GM08714 (cell line): ENCODE measurements around the gene SMIM1.
A peak's percentile ranks its signal among the peaks of the same experiment; 100 is the strongest.
"Not testable (repeated sequence)": the region's sequence is repeated elsewhere in the genome, so short reads cannot be mapped to it uniquely, and the experiment has no call there.

Experiments
- H3K4me3 ChIP-seq: fragments of 200-500 bp; sonication (Bioruptor generic); 2 replicates; pipeline ENCODE4 v1.5.1; 2014; ENCODE audit warnings: mild to moderate bottlenecking, low read length, inconsistent platforms
- ZNF274 ChIP-seq: IDR thresholded peaks from 2 replicates; pipeline ENCODE4 v1.6.1; 2012; ENCODE audit warnings: mild to moderate bottlenecking, low read depth, low read length

Gene SMIM1, protein sequence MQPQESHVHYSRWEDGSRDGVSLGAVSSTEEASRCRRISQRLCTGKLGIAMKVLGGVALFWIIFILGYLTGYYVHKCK

DNA sequence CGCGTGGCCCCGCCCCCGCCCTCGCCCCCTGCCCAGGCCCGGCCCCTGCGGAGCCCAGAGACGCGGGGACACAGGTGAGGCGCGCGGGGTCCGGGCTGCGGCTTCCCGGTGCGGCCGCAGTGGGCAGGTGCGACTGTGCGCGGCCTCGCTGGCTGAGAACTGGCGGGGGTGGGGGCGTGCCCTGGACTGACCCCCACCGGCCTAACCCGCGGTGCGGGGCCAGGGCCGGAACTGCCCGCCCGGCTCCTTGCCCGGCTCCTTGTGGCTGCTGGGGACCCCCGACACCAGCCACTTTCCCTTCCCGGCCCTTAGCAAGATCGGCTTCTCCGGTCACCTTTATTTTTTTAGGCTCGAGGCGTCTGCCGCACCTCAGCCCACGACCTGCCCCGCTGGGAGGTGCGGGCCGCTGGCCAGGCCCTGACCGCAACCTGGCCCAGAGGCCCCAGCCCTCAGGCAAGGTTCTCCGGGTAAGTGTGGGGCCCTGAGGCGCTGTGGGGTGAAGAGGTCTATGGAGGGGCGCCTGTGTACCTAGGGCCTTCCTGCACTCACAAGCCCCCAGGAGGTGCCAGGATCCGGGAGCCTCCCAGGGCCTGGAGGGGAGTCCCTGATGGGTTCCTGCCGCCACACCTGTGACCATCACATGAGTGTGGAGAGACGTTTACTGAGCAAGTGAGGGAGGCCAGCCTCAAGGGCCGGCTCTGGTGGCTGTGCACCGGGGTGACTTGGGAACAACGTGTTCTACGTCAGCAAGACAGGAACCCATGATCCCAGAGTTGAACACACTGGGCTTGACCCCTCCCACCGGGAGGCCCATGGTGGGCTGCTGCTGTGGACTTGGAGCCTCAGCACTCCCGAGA lies at the start of gene SMIM1:
Gene SMIM1 (plus strand): TSS at position 35 of the 857 bp plus-strand sequence. CDS start 2,625 bp downstream, outside the sequence.
- H3K4me3 ChIP-seq = peak within 1 kb of the TSS; percentile 65; the same call in 1 of the 2 replicates
- no peak for TF ChIP-seq ZNF274

DNA sequence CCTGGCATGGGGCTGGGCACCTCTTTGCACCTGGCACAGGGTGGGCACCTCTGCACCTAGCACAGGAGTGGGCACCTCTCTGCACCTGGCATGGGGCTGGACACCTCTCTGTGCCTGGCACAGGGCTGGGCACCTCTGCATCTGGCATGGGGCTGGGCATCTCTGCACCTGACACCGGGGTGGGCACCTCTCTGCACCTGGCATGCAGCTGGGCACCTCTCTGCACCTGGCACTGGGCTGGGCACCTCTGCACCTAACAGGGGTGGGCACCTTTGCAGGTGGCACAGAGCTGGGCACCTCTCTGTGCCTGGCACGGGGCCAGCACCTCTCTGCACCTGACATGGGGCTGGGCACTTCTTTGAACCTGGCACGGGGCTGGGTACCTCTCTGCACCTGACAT lies 49.7 kb upstream of the SMIM1 start:
- no peak overlapping the region for H3K4me3 ChIP-seq
- TF ChIP-seq ZNF274 = no peak

DNA sequence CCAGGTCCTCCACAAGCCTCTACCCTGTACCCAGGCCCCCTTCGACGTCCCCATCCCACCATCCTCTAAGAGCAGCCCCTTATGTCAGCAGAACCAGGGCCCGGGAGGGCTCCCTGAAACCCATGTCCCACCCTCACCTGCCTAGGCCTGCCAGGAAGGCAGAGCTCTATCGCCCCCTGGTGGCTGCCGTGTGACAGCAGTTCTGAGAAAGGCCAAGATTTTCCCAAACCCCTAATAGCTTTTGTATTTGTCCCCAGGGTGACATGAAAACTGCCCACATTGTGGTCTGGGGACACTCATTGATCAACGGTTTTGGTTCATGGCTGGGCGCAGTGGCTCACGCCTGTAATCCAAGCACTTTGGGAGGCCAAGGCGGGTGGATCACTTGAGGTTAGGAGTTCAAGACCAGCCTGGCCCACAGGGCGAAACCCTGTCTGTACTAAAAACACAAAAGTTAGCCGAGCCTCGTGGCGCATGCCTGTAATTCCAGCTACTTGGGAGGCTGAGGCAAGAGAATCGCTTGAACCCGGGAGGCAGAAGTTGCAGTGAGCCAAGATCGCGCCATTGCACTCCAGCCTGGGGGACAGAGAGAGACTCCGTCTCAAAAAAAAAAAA lies 48.0 kb upstream of the SMIM1 start:
- H3K4me3 ChIP-seq = not testable (repeated sequence)

DNA sequence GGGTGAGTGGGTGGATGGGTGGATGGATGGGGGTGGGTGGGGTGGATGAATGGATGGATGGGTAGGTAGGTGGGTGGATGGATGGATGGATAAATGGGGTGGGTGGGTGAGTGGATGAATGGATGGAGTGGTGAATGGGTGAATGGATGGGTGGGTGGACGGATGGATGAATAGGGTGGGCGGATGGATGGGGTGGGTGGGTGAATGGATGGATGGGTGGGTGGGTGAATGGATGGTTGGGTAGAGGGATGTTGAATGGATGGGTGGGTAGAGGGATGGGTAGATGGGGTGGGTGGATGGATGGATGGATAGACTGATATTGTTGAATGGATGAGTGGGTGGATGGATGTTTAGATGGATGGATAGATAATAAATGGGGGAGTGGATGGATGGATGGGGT lies 47.2 kb upstream of the SMIM1 start:
- no peak overlapping the region for H3K4me3 ChIP-seq
- TF ChIP-seq ZNF274 = no peak

DNA sequence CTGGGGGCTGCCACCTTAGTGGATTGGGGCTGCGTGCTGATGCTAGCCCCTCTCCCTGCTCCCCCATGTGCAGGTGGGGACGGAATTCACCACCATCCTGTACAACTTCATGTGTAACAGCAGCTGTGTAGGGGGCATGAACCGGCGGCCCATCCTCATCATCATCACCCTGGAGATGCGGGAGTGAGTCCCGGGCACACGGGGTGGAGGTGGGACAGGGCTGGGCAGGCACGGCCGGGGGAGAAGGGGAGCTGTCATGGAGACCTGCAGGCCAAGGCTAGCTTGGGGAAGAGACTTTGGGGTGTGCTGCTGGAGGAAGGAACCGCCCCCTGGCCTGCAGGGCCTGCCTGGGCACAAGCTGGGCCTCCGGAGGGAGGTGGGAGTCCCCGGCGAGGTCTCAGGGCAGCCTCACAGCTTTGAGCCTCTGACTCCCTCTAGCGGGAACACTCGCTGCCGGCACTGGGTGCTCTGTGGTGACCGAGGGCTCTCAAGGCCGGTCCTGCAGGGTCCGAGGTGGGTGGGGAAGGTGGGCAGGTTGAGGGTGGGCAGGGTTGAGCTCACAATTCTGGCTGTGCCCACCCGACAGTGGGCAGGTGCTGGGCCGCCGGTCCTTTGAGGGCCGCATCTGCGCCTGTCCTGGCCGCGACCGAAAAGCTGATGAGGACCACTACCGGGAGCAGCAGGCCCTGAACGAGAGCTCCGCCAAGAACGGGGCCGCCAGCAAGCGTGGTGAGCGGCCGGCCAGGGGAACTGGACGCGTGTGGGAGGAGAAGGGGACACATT lies 45.3 kb upstream of the SMIM1 start:
- no peak for TF ChIP-seq ZNF274
- no peak overlapping the region for H3K4me3 ChIP-seq

DNA sequence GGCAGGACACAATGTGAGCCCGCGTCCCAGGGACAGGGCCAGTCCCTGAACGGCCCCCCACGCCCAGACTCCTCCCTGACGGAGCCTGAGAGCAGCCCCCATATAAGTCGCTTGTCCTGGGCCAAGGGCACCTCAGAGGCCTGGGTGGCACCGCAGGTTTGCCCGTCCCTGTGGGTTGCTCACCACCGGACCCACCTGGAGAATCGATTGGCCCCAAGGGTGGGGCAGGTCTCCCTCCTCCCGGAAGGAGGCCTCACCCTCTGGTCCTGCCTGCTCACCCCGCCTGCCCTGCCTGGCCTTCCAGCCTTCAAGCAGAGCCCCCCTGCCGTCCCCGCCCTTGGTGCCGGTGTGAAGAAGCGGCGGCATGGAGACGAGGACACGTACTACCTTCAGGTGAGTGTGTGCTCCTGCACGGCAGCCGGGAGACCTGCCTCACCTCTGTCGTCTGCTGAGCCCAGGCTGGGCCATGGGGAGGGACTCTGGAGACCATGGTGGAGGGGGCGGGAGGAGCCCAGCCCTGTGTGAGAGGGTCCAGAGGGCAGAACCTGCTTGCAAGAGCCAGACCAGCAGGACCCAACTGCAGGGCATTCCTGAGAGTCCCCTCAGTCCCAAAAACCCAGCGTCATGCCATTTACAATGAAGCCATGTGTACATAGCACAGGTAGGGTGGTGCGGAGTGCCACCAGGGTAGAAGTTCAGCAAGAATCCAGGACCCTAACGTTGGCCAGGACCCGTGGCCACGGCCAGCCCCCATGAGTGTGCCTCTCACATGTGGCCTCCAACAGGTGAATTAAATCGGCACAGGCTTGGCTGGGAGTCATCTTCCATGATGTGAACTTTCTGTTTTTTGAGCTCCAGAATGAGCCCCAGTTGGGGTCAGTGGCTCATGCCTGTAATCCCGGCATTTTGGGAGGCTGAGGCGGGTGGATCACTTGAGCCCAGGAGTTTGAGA lies 44.4 kb upstream of the SMIM1 start:
- no peak for TF ChIP-seq ZNF274
- H3K4me3 ChIP-seq = no peak overlapping the region

DNA sequence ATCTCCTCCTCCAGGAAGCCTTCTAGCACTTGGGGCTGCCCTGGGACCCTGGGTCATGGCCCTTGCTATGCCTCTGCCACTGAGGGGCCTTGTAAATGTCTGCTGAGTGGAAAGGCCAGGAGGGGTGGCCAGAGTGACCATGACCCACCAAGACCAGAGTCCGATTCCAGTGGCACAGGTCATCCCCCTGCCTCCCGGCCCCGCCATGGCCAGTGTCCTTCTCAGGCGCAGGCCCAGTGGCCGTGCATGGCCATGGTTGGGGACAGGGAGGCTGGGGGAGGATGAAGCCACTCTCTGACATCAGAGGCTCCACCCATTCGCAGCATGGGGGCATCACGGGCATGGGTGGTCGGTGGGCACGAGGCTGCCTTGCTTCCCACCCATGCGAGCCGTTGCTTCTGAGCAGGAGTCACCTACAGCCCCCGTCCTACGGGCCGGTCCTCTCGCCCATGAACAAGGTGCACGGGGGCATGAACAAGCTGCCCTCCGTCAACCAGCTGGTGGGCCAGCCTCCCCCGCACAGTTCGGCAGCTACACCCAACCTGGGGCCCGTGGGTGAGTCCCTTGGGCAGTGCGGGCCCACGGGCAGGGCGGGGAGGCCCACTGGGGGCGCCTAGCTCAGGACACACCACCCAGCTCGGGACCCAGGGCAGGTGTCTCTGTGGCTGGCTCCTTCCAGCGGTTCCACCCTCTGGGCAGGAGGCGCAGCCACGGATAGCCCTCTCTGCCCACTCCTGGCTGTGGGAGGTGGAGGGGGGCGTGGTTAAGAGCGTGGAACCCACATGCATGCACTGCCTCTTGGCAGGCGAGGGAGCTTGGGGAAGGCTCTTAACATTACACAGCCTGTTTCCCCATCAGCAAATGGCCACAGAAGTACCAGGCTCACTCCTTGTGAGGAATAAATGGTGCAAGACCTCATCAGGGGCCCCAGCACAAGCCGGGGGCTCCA lies 42.7 kb upstream of the SMIM1 start:
- no peak for TF ChIP-seq ZNF274
- no peak overlapping the region for H3K4me3 ChIP-seq

DNA sequence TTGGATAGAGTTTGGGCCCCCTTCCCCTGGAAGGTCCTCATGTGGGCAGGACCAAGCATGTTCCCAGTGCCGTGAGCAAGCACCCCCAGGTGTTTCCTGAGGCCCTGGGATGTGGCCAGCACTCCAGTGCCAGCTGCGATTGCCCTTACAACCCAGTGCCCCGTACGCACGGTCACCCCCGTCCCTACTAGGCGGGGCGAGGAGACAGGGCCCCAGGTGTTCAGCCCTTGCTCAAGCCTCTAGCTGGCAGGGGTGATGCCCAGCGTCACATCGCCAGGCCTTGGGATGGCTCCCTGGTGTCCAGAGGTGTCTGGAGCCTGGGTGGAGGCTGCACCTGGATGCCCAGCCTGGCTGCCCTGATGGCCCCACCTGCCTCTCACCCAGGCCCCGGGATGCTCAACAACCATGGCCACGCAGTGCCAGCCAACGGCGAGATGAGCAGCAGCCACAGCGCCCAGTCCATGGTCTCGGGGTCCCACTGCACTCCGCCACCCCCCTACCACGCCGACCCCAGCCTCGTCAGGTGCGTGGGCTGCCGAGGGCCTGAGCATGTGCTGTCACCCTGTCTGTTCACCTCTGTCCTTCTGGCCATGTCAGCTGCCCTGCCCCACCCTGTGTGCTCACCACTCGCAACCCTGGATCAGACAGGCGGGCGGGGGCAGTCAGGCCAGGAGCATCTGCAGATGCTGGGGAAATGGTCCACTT lies 41.9 kb upstream of the SMIM1 start:
- no peak for TF ChIP-seq ZNF274
- H3K4me3 ChIP-seq = no peak overlapping the region

DNA sequence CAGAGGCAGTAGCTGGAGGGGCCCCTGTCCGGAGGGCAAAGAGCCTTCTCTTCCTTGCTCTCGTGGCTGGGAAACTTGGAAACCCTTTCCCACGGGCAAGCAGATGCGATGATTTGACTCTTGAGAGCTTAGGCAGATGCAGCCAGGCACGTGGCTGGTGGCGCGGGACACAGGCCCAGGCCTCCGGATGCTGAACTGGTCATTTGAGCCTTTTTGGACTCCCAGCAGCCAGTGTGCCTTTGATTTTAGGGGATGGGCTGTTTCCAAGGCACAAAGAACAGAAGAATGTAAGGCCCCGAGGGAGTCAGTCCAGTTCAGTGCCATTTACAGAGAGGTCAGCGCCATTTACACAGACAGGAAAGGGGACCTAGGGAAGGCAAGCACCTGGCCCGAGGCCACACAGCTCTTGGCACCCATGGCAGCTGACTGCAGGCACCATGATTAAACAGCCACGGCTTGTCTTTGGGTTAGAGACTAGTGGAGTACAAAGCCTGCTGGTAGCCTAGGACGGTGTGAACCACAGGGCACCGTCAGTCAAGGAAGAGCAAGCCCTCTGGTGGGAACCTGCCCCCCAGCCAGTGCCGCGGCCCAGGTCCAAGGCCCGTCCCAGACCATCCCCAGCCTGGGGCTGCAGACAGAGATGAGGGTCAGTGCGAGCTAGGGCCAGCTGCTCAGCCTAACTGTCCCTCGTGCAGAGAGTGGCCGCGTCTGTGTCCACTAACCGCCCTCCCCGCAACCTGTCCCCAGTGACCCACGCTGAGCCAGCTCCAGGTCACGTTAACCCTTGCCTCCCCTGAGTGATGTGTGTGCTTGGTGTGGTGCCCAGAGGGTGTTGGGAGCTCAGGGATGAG lies 40.7 kb upstream of the SMIM1 start:
- no peak overlapping the region for H3K4me3 ChIP-seq
- TF ChIP-seq ZNF274 = no peak

DNA sequence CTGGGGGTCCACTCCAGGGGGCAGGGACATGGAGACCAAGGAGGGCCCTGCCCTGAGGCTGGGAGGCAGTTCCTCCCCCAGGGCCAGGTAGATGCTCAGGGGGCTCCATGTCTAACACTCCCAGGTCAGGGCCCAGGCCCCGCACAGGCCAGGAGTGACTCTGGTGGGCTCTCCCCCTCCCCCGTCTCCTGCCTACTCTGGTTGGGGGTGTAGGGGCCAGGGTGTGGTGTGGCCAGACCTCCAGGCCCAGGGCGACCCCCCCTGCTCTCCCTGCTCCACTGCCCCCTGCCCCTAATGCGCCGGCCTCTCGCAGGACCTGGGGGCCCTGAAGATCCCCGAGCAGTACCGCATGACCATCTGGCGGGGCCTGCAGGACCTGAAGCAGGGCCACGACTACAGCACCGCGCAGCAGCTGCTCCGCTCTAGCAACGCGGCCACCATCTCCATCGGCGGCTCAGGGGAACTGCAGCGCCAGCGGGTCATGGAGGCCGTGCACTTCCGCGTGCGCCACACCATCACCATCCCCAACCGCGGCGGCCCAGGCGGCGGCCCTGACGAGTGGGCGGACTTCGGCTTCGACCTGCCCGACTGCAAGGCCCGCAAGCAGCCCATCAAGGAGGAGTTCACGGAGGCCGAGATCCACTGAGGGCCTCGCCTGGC lies 40.0 kb upstream of the SMIM1 start:
- TF ChIP-seq ZNF274 = no peak
- no peak overlapping the region for H3K4me3 ChIP-seq
